ENCODE results near the gene FBXO34.
"Not testable (repeated sequence)": the region's sequence is repeated elsewhere in the genome, so short reads cannot be mapped to it uniquely, and the experiment has no call there.

Gene FBXO34

DNA sequence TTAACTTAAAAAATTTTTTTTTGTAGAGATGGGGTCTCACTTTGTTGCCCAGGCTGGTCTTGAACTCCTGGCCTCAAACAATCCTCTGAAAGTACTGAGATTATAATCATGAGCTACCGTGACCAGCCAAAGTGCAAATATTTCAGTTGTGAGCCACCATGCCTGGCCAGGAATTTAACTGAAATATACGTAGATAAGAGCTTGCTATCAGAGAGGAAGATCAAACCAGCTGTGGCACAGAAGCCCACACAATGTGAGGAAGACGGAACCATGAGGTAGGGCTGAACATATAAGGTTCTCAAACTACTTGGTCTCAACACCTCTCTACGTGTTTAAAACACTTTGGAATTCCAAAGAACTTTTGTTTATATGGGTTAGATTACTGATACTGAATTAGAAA is 111.3 kb downstream of the FBXO34 start:
- TF ChIP-seq, protein P1, sequence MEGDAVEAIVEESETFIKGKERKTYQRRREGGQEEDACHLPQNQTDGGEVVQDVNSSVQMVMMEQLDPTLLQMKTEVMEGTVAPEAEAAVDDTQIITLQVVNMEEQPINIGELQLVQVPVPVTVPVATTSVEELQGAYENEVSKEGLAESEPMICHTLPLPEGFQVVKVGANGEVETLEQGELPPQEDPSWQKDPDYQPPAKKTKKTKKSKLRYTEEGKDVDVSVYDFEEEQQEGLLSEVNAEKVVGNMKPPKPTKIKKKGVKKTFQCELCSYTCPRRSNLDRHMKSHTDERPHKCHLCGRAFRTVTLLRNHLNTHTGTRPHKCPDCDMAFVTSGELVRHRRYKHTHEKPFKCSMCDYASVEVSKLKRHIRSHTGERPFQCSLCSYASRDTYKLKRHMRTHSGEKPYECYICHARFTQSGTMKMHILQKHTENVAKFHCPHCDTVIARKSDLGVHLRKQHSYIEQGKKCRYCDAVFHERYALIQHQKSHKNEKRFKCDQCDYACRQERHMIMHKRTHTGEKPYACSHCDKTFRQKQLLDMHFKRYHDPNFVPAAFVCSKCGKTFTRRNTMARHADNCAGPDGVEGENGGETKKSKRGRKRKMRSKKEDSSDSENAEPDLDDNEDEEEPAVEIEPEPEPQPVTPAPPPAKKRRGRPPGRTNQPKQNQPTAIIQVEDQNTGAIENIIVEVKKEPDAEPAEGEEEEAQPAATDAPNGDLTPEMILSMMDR (IDR thresholded peaks at IDR 0.05; ENCODE audit: low read depth, low read length, missing control alignments), result no peak
- no peak overlapping the region for H3K27ac ChIP-seq
- in situ Hi-C loops (cut with HindIII; ENCODE audit: low pct_ligation_motif_present, low sequenced_read_pairs), result no loop called here
- H3K27me3 ChIP-seq (replicated peaks), result no peaks in the 10 kb centered on the region
- peak; percentile 61 for DNase-seq
- H3K36me3 ChIP-seq (replicated peaks), result peaks cover 8% of the 10 kb centered on the region
- no peak overlapping the region for H3K4me3 ChIP-seq (ENCODE audit: low read depth, low read length)

DNA sequence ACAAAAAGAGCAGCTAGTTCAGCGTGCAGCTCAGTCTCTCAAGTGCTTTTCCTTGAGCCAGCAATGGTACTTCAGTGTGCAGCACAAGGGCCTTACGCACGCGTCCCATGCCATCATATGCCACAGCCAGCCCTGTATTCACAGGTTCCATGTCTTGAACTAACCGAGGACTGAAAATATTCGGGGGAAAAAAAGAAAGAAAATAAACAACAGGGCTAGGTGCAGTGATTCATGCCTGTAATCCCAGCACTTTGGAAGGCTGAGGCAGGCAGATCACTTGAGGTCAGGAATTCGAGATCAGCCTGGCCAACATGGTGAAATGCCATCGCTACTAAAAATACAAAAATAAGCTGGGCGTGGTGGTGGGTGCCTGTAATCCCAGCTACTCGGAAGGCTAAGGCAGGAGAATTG is 111.8 kb downstream of the FBXO34 start:
- H3K27ac ChIP-seq; H3K27me3 ChIP-seq (replicated peaks); H3K36me3 ChIP-seq (replicated peaks); H3K4me3 ChIP-seq (ENCODE audit: low read depth, low read length); in situ Hi-C loops (cut with HindIII; ENCODE audit: low pct_ligation_motif_present, low sequenced_read_pairs): not testable (repeated sequence)
- DNase-seq, result peak; percentile 38

DNA sequence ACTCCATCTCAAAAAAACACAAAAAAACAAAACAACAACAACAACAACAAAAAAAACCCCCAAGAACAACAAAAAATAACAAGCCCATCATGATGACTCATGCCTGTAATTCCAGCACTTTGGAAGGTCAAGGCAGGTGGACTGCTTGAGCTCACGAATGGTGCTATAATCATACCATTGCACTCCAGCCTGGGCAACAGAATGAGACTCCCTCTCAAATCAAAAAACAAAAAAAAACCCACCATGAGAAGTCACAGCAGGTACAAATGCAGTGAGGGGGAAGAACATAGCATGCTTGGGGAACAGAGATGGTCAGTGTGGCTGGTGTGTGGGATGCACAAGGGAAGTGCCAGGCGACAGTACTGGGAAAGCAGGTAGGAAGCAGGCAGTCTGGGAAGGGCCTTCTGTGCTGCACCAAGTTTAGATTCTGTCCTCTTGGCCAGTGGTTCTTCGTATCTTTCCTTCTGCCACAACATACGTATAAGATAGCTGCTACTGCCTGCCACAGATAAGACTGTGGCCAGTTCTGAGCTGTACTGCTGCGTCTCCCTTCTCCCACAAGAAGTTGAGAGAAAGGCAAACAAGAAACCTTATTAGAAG is 112.4 kb downstream of the FBXO34 start:
- DNase-seq, result no peak
- in situ Hi-C loops (cut with HindIII; ENCODE audit: low pct_ligation_motif_present, low sequenced_read_pairs), result no loop called here
- no peaks in the 10 kb centered on the region for H3K27me3 ChIP-seq (replicated peaks)
- H3K36me3 ChIP-seq (replicated peaks), result peaks cover 6% of the 10 kb centered on the region
- H3K27ac ChIP-seq, result no peak overlapping the region
- TF ChIP-seq, protein P1 (IDR thresholded peaks at IDR 0.05; ENCODE audit: low read depth, low read length, missing control alignments), result no peak
- H3K4me3 ChIP-seq (ENCODE audit: low read depth, low read length), result no peak overlapping the region

DNA sequence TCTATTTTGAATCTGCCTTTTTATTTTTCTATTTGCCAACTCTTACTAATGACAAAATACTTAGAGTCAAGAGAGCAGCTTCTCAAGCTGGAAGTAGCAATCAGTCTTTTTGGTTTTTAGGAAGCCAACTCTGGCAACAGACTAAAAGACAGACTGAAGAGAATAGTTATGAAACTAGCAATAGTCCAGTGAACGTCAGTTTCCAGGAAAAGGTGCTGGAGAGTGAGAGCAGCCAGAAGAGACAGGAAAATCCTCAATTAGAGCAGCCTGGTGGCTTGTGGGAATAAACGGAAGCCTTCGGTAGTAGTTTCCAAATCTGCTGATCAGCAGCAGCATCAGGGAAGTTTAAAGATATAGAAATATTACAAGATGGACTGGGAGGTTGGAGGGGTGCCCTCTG is 113.3 kb downstream of the FBXO34 start:
- in situ Hi-C loops (cut with HindIII; ENCODE audit: low pct_ligation_motif_present, low sequenced_read_pairs), result no loop called here
- no peak overlapping the region for H3K4me3 ChIP-seq (ENCODE audit: low read depth, low read length)
- TF ChIP-seq, protein P1 (IDR thresholded peaks at IDR 0.05; ENCODE audit: low read depth, low read length, missing control alignments), result no peak
- peaks cover 6% of the 10 kb centered on the region for H3K36me3 ChIP-seq (replicated peaks)
- DNase-seq, result no peak
- H3K27ac ChIP-seq, result no peak overlapping the region
- H3K27me3 ChIP-seq (replicated peaks), result no peaks in the 10 kb centered on the region

DNA sequence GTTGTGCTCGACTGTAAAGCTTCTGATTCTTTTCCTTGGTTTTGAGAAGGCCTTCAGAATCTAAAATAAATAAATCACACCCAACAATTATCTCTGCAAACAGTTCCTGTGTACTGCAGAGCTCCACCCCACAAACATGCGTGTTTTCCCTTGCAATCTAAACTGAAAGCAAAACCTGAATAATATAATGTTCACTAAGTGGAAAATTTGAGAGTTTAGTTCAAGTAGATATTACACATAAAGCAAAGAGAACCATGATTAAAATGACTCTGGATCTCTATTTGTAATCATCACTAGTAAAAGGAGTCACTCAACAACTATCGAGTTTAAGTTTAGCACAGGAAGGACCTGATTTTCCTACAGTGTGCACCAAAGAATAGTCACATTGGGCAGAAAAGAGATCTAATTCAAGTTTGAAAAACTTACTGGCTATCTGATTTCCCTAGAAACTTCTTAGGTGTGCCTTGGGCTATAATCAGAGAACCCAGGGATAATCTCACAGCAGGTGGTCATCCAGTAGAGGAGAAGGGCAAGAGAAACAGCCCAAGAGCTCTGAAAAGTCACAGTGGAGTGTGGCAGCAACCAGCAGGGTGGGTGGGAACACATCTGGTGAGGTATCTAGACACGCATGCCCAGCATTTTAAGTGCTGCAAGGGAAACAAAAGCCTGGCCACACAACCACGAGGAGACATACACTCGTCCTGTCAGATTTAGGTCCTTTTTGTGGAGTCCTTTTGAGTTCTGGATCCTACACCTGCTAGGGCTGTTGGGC is 115.0 kb downstream of the FBXO34 start:
- in situ Hi-C loops (cut with HindIII; ENCODE audit: low pct_ligation_motif_present, low sequenced_read_pairs), result no loop called here
- no peaks in the 10 kb centered on the region for H3K27me3 ChIP-seq (replicated peaks)
- no peak for DNase-seq
- H3K36me3 ChIP-seq (replicated peaks), result peaks cover 2% of the 10 kb centered on the region
- TF ChIP-seq, protein P1 (IDR thresholded peaks at IDR 0.05; ENCODE audit: low read depth, low read length, missing control alignments), result no peak
- no peak overlapping the region for H3K27ac ChIP-seq
- H3K4me3 ChIP-seq (ENCODE audit: low read depth, low read length), result no peak overlapping the region

DNA sequence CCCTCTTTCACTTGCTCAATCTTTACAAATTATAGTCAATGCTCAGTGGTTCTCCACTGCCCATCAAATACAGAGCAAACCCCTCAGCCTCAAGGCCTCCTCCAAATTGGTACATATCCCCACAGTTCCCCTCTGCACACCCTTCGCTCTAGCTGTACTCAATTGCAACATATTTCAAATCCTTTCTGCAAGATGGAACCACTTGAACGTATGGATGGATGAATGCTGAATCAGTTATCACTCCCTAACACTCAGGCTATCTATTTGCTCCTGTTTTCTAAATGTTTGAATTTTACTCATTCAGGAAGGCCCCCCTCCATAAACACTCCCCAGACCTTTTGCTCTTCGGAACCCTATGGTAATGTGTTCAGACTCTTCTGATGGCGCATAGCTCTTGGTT is 115.9 kb downstream of the FBXO34 start:
- Histone ChIP-seq H3K36me3 (replicated peaks) (no peaks in the 10 kb centered on the region), H3K27me3 (replicated peaks) (no peaks in the 10 kb centered on the region), H3K27ac (no peak overlapping the region), H3K4me3 (ENCODE audit: low read depth, low read length) (no peak overlapping the region)
- DNase-seq, result no peak
- in situ Hi-C loops (cut with HindIII; ENCODE audit: low pct_ligation_motif_present, low sequenced_read_pairs), result no loop called here
- TF ChIP-seq, protein P1 (IDR thresholded peaks at IDR 0.05; ENCODE audit: low read depth, low read length, missing control alignments), result no peak

Data from brain microvascular endothelial cell (primary cell).